ENCODE data around the gene RPGRIP1L. TPM values are rescaled to one million over a fixed set of nuclear protein-coding genes. Genes with fewer than 3 reads are reported as not detected.
"Not testable (repeated sequence)": the region's sequence is repeated elsewhere in the genome, so short reads cannot be mapped to it uniquely, and the experiment has no call there.

RPGRIP1L gene
- polyA plus RNA-seq, 4 donors: 16.9 to 19.6 (median 18.8) TPM

DNA sequence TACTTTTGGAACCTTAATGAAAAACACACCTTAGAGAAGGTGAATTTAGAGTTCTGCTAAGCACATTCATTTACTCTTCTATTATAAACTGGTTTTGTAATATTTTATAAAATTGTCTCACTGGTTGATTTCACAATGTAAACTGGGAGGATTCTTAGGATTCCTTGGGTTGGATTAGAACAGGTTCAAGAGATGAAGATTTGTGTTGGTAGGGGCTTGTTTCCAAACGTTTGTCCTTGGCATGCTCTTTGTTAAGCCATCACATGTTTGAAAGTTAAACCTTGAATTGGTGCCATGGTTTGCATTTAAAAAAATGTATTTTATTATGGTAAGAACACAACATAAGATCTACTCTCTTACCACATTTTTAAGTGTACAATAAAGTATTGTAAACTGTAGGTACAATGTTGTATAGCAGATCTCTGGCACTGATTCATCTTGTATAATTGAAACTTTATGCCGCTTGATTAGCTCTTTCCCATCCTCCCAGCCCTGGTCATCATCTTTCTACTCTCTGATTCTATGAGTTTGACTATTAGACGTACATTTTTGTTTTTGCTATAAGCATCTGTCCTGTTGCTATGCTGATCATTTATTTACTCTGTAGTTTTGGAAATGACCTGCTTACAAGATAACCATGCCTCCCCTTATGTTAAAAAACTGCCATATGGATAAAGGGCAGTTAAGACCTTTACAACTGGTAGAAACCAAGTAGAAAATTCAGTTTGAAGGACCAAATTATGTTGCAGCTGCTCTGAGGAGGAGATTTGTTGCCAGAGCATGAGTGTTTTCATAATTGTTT lies 9.9 kb upstream of the RPGRIP1L start:
- DNase-seq (ENCODE audit: low read depth in 4 of 4, low spot score in 3 of 4): no peak

GRCh38 chr16:53712065-53712464 lies 8.4 kb upstream of the RPGRIP1L start:
- DNase-seq (ENCODE audit: low read depth in 4 of 4, low spot score in 3 of 4): no peak

DNA sequence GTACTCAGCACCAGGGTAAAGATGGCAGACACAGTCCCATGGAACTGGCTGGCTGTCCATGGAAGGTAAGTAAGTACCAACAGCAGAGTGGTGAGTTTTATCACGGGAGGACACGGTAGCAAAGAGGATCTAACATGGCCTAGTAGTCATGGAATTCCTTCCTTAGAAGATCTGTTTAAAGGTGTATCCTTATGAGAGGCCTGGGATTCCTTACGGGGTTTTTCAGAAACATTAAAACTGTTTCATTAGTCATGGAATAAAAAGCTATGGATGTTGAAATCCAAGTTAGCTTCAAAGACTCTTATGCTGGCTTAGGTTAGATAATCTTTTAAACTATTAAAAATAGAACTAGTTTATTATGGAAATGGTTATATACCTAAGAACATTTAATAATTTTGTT lies 7.7 kb upstream of the RPGRIP1L start:
- DNase-seq (ENCODE audit: low read depth in 4 of 4, low spot score in 3 of 4): no peak

DNA sequence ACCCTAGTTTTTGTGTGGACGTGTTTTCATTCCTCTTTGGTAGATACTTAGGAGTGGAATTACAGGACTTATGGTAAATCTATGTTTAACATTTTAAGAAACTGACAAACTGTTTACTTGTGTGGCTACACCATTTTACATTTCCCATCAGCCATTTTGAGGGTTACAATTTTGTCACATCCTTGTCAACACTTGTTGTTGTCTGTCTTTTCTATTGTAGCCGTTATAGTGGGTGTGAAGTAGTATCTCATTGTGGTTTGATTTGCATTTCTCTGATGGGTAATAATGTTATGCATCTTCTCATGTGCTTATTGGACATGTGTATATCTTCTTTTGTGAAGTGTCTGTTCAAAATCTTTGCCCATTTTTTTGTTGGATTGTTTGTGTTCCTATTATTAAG lies 4.8 kb upstream of the RPGRIP1L start:
- DNase-seq (ENCODE audit: low read depth in 4 of 4, low spot score in 3 of 4): no peak

- DNase-seq (ENCODE audit: low read depth in 4 of 4, low spot score in 3 of 4): no peak
These were observed 4.0 kb upstream of the RPGRIP1L start for GRCh38 chr16:53707671-53708070.

DNA sequence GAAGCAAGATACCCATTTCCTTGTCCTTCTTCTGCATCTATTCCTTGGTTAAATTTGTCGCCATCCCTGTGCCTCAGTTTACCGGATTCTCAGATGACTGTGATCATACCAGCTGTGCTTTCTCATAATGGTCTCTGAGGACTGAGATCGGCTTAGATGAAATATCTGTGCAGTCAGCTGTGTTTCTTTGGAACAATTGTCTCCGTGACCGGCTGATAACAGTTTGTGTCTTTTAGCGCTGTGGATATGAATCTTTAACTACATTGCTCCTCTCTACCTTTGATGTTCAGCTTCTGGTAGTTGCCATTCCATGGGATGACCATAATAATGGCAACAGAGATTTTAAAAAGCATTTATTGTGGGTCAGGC lies 770 bp upstream of the RPGRIP1L start:
- DNase-seq (ENCODE audit: low read depth in 4 of 4, low spot score in 3 of 4): no peak

GRCh38 chr16:53698271-53698670 lies 5.4 kb downstream of the RPGRIP1L start:
- DNase-seq (ENCODE audit: low read depth in 4 of 4, low spot score in 3 of 4): not testable (repeated sequence)

DNA sequence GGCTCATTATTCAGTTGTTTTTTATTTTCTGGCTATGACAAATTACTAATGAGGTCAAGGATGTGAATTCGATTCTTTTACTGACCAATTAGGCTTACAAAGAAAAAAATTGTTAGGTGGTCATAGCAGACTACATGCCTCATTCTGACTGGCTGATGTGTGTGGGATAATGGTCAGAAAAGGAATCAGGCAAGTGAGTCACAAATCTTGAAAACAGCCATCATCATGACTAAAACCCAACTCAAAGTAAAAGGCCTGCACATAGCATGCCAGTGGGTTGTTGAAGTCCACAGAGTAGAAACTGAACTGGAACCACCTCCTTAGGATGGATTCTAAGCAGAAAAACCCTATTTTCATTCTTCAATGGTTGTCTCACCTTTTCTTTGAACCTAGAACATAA lies 8.6 kb downstream of the RPGRIP1L start:
- DNase-seq (ENCODE audit: low read depth in 4 of 4, low spot score in 3 of 4): no peak

DNA sequence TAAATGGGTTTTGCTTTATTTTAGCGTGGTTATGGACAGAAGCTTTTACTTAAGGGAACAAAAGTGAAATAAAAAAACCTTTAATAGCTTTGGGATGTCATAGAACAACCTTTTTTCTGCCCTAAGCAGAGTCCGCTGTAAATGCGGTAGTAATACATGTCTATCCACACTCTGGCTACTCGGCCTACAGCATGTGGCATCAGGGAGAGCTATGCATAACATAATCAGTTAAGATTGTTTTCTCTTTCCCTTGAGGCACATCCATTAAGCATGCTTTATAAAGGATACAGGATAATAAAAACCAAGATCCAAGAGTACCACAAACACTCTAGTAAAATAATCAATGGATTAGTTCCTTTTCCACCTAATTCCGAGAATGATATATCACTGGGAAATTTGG lies 10.3 kb downstream of the RPGRIP1L start:
- DNase-seq (ENCODE audit: low read depth in 4 of 4, low spot score in 3 of 4): no peak

- DNase-seq (ENCODE audit: low read depth in 4 of 4, low spot score in 3 of 4): no peak
These were observed 11.5 kb downstream of the RPGRIP1L start for GRCh38 chr16:53692146-53692545.

DNA sequence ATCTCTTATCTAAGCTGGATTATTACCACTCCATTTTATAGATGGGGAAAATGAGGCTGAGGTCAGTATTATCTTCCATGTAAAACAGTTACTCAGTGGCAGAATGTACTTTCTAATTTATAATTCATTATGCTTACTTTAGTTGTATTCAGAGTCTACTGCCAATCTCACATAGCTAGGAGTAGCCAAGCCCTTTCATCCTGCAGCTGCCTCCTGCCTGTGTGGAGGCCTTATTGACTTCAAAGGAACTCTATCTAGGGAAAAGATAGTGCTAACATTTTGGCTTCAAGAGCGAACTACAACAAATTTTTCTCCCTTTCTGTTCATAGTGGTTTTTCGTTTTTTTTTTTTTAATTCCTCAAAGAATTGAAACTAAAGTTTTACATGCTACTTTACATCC lies 12.9 kb downstream of the RPGRIP1L start:
- no peak for DNase-seq (ENCODE audit: low read depth in 4 of 4, low spot score in 3 of 4)

GRCh38 chr16:53689636-53690035 lies 14.0 kb downstream of the RPGRIP1L start:
- DNase-seq (ENCODE audit: low read depth in 4 of 4, low spot score in 3 of 4): no peak

DNA sequence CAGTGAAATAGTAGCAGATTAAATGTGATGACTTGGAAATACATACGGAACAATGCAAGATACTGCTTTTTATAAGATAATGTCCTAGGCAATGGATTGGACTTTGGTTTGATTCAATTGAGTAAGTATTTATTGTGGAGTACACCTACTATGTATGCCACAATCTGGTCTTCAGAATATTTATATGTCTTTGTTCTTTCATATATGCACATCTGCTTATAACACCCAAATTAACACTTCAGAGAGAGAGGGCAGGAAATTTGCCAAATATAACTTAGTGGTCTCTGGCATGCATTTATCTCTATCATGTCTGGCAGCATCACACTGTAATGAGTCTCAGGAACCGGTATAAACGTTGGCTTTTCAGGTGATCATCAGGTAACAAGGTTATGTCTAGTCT lies 16.9 kb downstream of the RPGRIP1L start:
- DNase-seq (ENCODE audit: low read depth in 4 of 4, low spot score in 3 of 4): no peak

DNA sequence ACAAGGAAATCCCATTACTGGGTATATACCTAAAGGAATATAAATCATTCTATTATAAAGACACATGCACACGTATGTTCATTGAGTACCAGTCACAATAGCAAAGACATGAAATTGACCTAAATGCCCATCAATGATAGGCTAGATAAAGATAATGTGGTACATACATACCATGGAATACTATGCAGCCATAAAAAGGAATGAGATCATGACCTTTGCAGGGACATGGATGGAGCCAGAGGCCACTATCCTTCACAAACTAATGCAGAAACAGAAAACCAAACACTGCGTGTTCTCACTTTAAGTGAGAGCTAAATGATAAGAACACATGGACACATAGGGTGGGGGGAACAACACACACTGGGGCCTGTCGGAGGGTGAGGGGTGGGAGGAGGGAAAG lies 18.3 kb downstream of the RPGRIP1L start:
- not testable (repeated sequence) for DNase-seq (ENCODE audit: low read depth in 4 of 4, low spot score in 3 of 4)

- DNase-seq (ENCODE audit: low read depth in 4 of 4, low spot score in 3 of 4): no peak
These were observed 22.3 kb downstream of the RPGRIP1L start for GRCh38 chr16:53681354-53681753.

- no peak for DNase-seq (ENCODE audit: low read depth in 4 of 4, low spot score in 3 of 4)
These were observed 22.9 kb downstream of the RPGRIP1L start for GRCh38 chr16:53680756-53681155.

- no peak for DNase-seq (ENCODE audit: low read depth in 4 of 4, low spot score in 3 of 4)
These were observed 24.8 kb downstream of the RPGRIP1L start for GRCh38 chr16:53678756-53679343.

DNA sequence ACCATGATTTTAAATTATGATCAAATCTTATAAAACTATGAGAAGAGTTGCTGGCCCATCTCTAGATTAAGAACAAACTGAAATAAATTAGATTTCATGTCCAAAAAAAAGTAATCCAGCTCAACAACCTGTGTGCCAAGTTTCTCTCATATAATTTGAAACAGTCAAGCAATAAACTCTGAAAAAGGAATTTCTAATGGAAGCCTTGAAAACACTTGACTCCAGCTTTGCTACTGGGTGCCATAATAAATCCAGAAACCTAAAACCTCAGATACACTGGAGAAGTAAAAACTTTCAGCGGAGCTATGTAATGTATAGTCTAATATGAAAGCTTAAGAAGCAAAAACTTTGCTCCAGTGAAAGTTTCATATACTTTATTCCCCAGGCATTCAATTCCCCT lies 25.5 kb downstream of the RPGRIP1L start:
- no peak for DNase-seq (ENCODE audit: low read depth in 4 of 4, low spot score in 3 of 4)

DNA sequence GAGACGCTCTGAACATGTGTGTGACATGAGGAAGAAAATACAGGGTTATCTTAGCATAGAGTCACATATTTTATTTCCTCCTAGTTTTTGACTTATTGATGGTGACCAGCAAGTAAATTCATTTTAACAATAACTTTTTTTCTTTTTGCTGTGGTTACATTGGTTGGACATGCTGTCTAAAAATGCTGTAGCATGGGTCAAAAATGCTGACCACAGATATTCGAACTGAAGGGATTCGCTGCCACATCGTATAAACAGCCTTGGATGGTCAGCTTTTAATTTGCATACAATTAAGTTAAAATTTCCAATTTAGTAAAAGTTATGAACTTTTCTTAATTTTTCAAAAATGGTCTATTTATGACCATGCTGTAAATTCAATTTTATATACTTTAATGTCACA lies 30.5 kb downstream of the RPGRIP1L start:
- no peak for DNase-seq (ENCODE audit: low read depth in 4 of 4, low spot score in 3 of 4)

GRCh38 chr16:53672461-53672860 lies 31.2 kb downstream of the RPGRIP1L start:
- DNase-seq (ENCODE audit: low read depth in 4 of 4, low spot score in 3 of 4): no peak

DNA sequence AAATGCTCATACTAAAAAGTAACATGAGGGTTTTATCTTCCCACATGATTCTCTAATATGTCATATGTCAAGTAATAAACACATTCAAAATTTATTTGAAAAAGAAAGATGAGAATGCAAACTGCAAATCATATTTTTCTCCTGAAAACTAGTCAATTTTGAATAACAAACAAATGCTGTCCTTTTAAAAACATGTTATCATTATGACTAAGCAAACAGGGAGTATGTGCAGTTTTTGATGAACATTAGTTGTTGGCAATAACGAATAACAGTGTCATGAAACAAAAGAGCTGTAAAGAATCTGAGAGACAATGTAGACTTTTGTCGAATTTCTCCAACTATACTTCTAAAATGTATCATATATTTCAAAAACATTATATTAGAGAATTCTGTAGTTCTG lies 34.8 kb downstream of the RPGRIP1L start:
- no peak for DNase-seq (ENCODE audit: low read depth in 4 of 4, low spot score in 3 of 4)

DNA sequence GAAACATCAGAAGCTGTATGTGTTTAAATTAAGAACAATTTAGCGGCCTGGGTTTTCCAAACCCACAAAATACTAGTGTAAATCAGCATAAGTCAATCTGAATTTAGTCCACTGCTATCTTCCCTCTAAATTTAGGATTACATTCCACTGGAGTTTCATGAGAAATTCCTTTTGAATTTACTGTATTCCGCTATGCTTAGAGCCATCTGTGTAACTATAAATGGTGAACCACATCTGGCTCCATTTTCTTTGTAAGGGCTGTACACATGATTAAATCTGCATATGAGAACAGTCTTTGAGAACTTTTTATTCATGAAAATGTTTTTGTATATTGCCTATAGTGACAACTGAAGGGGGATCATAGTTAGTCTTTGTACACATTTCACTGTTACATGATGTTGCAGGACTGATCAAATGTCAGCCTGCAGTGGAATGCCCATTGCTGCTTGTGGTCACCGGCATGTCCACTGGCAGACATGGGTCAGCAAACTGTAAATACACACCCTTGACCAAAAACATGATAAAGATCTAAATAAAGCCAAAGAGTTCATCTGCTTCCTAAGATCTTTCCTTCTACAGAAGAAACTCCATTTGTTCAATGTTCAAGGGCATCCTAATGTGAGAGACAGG lies 36.8 kb downstream of the RPGRIP1L start:
- no peak for DNase-seq (ENCODE audit: low read depth in 4 of 4, low spot score in 3 of 4)
